ENCODE measurements around the gene CYBB. TPM values are rescaled to one million over a fixed set of nuclear protein-coding genes. Genes with fewer than 3 reads are reported as not detected.

CYBB gene
- total RNA-seq, 2 donors from 2014 or later = 7.2 to 7.9 TPM

- Histone ChIP-seq H3K27ac (peak within 1 kb of the TSS; percentile 79 to 88), H3K27me3 (replicated peaks; ENCODE audit: insufficient read depth) (no peaks in the 10 kb centered on the region), H3K4me3 (peak within 1 kb of the TSS; percentile 59 to 64), H3K36me3 (no peaks in the 10 kb centered on the region), H3K4me1 (replicated peaks) (no peaks in the 10 kb centered on the region), H3K9me3 (no peaks in the 10 kb centered on the region)
- DNase-seq (ENCODE audit: low spot score) = peak; percentile 67
- intact Hi-C loops (cut with DNase I) = loop anchor here (5.0 kb wide), 1 partner anchor 160 kb away; the partner anchor contains the start of gene XK
- peak; percentile 80 for TF ChIP-seq POLR2A (IDR thresholded peaks at IDR 0.05)
- TF ChIP-seq CTCF (IDR thresholded peaks at IDR 0.05) = no peak
- peak; percentile 85 for TF ChIP-seq POLR2AphosphoS5 (IDR thresholded peaks at IDR 0.05)
- 1% methylated on average over 29 of the region's 67 CpGs for WGBS
These were observed 67.3 kb downstream of the CYBB start, which contains the start of gene DYNLT3 for GRCh38 chrX:37846934-37847732. TSS of gene DYNLT3 (minus strand) at chrX:37847571. CDS start at chrX:37847510, 61 bp downstream.

- intact Hi-C loops (cut with DNase I) = loop anchor here (5.0 kb wide), 1 partner anchor 160 kb away; the partner anchor contains the start of gene XK
- whole genome bisulfite sequencing = 4% methylated on average over 5 of the region's 5 CpGs
- TF ChIP-seq POLR2A (IDR thresholded peaks at IDR 0.05) (no peak), CTCF (IDR thresholded peaks at IDR 0.05) (peak in 1 of 4 experiments; percentile 2), POLR2AphosphoS5 (IDR thresholded peaks at IDR 0.05) (no peak)
These were observed 67.9 kb downstream of the CYBB start for GRCh38 chrX:37847733-37848197.

GRCh38 chrX:37854148-37854547 is 74.3 kb downstream of the CYBB start:
- intact Hi-C loops (cut with DNase I) = no loop called here
- TF ChIP-seq POLR2AphosphoS5 (IDR thresholded peaks at IDR 0.05) (no peak), CTCF (IDR thresholded peaks at IDR 0.05) (no peak), POLR2A (IDR thresholded peaks at IDR 0.05) (no peak)
- Histone ChIP-seq H3K4me1 (replicated peaks) (no peaks in the 10 kb centered on the region), H3K4me3 (no peak overlapping the region), H3K9me3 (no peaks in the 10 kb centered on the region), H3K27ac (no peak overlapping the region), H3K27me3 (replicated peaks; ENCODE audit: insufficient read depth) (no peaks in the 10 kb centered on the region), H3K36me3 (no peaks in the 10 kb centered on the region)
- WGBS = 85% methylated on average over 3 of the region's 3 CpGs
- no peak for DNase-seq (ENCODE audit: low spot score)

More at GRCh38 chrX:37847733-37848197, 67.9 kb downstream of the CYBB start:
- Histone ChIP-seq H3K9me3 (no peaks in the 10 kb centered on the region), H3K27ac (peak overlapping the region; percentile 79 to 88), H3K4me3 (peak overlapping the region; percentile 59 to 64), H3K4me1 (replicated peaks) (no peaks in the 10 kb centered on the region), H3K27me3 (replicated peaks; ENCODE audit: insufficient read depth) (no peaks in the 10 kb centered on the region), H3K36me3 (no peaks in the 10 kb centered on the region)
- no peak for DNase-seq (ENCODE audit: low spot score)

GRCh38 chrX:37854748-37855147 is 74.9 kb downstream of the CYBB start:
- Histone ChIP-seq H3K27ac (no peak overlapping the region), H3K4me1 (replicated peaks) (no peaks in the 10 kb centered on the region), H3K36me3 (no peaks in the 10 kb centered on the region), H3K9me3 (no peaks in the 10 kb centered on the region), H3K27me3 (replicated peaks; ENCODE audit: insufficient read depth) (no peaks in the 10 kb centered on the region), H3K4me3 (no peak overlapping the region)
- no peak for TF ChIP-seq POLR2AphosphoS5 (IDR thresholded peaks at IDR 0.05)
- TF ChIP-seq CTCF (IDR thresholded peaks at IDR 0.05) = no peak
- no peak for TF ChIP-seq POLR2A (IDR thresholded peaks at IDR 0.05)
- intact Hi-C loops (cut with DNase I) = no loop called here
- WGBS = 49% methylated on average over 2 of the region's 2 CpGs
- no peak for DNase-seq (ENCODE audit: low spot score)
